MM.1S (cell line): ENCODE results near the gene STAT1.

ENCODE experiments used
- DNase-seq: peaks from one replicate; pipeline ENCODE4 v3.0.0-alpha.2; 2015
- H2AFZ ChIP-seq: fragments of 300-600 bp; sonication (generic); 2 replicates; pipeline ENCODE4 v1.6.0; 2016; ENCODE audit warnings: antibody characterized with exemption, low read length
- H3F3A ChIP-seq: fragments of 300-600 bp; sonication (generic); 2 replicates; pipeline ENCODE4 v1.6.1; 2016; ENCODE audit warnings: mild to moderate bottlenecking, antibody characterized with exemption, low read length, moderate library complexity, mixed read lengths; ENCODE audit not compliant: insufficient read depth
- H3K27ac ChIP-seq: fragments of 300-600 bp; sonication (generic); 2 replicates; pipeline ENCODE4 v1.5.1; 2016; ENCODE audit warnings: mild to moderate bottlenecking, low read length
- H3K27me3 ChIP-seq: fragments of 300-600 bp; sonication (generic); replicated peaks from 2 replicates; pipeline ENCODE4 v1.6.0; 2016; ENCODE audit warnings: low read length; ENCODE audit not compliant: insufficient read depth
- H3K36me3 ChIP-seq: fragments of 300-600 bp; sonication (generic); replicated peaks from 2 replicates; pipeline ENCODE4 v1.6.1; 2016; ENCODE audit warnings: mild to moderate bottlenecking, low read length, mixed read lengths; ENCODE audit not compliant: insufficient read depth
- H3K4me1 ChIP-seq: fragments of 300-600 bp; sonication (generic); 2 replicates; pipeline ENCODE4 v1.6.1; 2016; ENCODE audit warnings: low read length, mixed read lengths
- H3K4me2 ChIP-seq: fragments of 300-600 bp; sonication (generic); 2 replicates; pipeline ENCODE4 v1.6.0; 2016; ENCODE audit warnings: low read depth, low read length
- H3K4me3 ChIP-seq: fragments of 300-600 bp; sonication (generic); 2 replicates; pipeline ENCODE4 v1.5.1; 2016; ENCODE audit warnings: low read length, mixed read lengths
- H3K79me2 ChIP-seq: fragments of 300-600 bp; sonication (generic); 2 replicates; pipeline ENCODE4 v1.6.1; 2016; ENCODE audit warnings: mixed run types, low read length, mixed read lengths
- H3K9ac ChIP-seq: fragments of 300-600 bp; sonication (generic); 2 replicates; pipeline ENCODE4 v1.6.1; 2016; ENCODE audit warnings: low read length, mixed read lengths
- H3K9me2 ChIP-seq: fragments of 300-600 bp; sonication (generic); replicated peaks from 2 replicates; pipeline ENCODE4 v1.6.1; 2016; ENCODE audit warnings: mild to moderate bottlenecking, low read length, mixed read lengths; ENCODE audit not compliant: insufficient read depth
- H3K9me3 ChIP-seq: fragments of 300-600 bp; sonication (generic); replicated peaks from 2 replicates; pipeline ENCODE4 v1.6.1; 2016; ENCODE audit warnings: mild to moderate bottlenecking, low read length, mixed read lengths; ENCODE audit not compliant: insufficient read depth
- H4K20me1 ChIP-seq: fragments of 300-600 bp; sonication (generic); 2 replicates; pipeline ENCODE4 v1.6.1; 2016; ENCODE audit warnings: mild to moderate bottlenecking, low read length, moderate library complexity, mixed read lengths; ENCODE audit not compliant: insufficient read depth
- CTCF ChIP-seq: fragments of 300-600 bp; sonication (generic); IDR thresholded peaks from 2 replicates; pipeline ENCODE4 v1.5.1; 2016; ENCODE audit warnings: antibody characterized with exemption, low read length, mixed read lengths
- EZH2 ChIP-seq: fragments of 300-600 bp; sonication (generic); optimal IDR thresholded peaks from 2 replicates; pipeline ENCODE3; 2017; ENCODE audit warnings: low read depth, mild to moderate bottlenecking, antibody characterized with exemption, low read length, mixed read lengths
- EZH2phosphoT487 ChIP-seq: fragments of 300-600 bp; sonication (generic); IDR thresholded peaks from 2 replicates; pipeline ENCODE4 v1.6.1; 2018; ENCODE audit warnings: antibody characterized with exemption, low read length

Gene STAT1

GRCh38 chr2:191036363-191036762, 22.4 kb upstream of the STAT1 start:
- no peak for TF ChIP-seq CTCF
- TF ChIP-seq EZH2phosphoT487: no peak
- Histone ChIP-seq H3K9me3 (no peaks in the 10 kb centered on the region), H3K36me3 (no peaks in the 10 kb centered on the region), H2AFZ (no peak overlapping the region), H3K4me2 (no peak overlapping the region), H3F3A (no peaks in the 10 kb centered on the region), H3K9ac (no peak overlapping the region), H3K27me3 (no peaks in the 10 kb centered on the region), H3K27ac (no peak overlapping the region), H4K20me1 (no peaks in the 10 kb centered on the region), H3K9me2 (no peaks in the 10 kb centered on the region), H3K79me2 (no peaks in the 10 kb centered on the region), H3K4me1 (peaks cover 11% of the 10 kb centered on the region), H3K4me3 (no peak overlapping the region)
- DNase-seq: no peak

DNA sequence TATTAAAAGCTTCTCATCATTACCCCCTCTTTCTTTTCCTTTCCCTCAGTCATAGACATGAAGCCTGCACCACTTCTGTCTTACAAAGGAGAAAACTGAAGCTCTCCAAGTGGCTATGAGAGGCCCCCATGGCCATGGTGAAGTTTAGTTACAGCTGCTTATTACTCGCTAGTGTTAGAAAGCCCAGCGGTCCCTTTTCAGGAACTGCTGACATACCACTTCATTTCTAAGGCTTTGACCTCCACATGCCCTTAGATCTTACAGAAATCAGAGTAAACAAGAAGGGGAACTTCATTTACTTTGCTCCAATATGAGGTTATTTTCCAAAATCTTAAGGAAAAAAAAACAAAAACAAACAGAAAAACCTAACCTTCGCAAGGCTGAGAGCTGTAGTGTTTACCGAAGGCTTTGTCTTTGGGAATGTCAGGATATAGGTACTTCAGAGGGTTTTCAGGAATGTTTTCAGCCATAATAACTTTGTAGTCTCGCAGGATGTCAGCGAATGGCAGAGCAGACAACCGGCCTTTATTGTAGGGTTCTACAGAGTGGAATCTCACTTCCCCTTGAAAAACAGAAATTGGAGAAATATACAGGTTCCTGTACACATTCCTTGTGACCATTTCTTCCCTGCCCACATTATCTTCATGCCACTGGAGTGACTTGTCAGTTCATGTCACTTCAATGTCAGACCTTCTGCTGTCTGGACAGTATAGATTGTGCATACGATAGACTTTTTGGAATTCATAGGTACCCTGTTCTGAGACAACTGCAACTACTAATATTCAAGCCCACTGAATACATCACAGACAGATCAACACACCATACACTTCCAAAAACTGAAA, 18.8 kb upstream of the STAT1 start:
- Histone ChIP-seq H3K27ac (no peak overlapping the region), H3K79me2 (no peaks in the 10 kb centered on the region), H3F3A (no peaks in the 10 kb centered on the region), H3K4me3 (no peak overlapping the region), H3K4me2 (no peak overlapping the region), H3K9ac (no peak overlapping the region), H3K9me3 (no peaks in the 10 kb centered on the region), H3K36me3 (no peaks in the 10 kb centered on the region), H4K20me1 (no peaks in the 10 kb centered on the region), H3K27me3 (no peaks in the 10 kb centered on the region), H2AFZ (no peak overlapping the region), H3K4me1 (no peaks in the 10 kb centered on the region), H3K9me2 (no peaks in the 10 kb centered on the region)
- TF ChIP-seq EZH2 (no peak), CTCF (no peak)
- DNase-seq: no peak

- no peaks in the 10 kb centered on the region for H3K9me3 ChIP-seq
- no peak overlapping the region for H2AFZ ChIP-seq
- H3K4me3 ChIP-seq: no peak overlapping the region
- H3K4me1 ChIP-seq: no peaks in the 10 kb centered on the region
- no peaks in the 10 kb centered on the region for H3F3A ChIP-seq
- no peaks in the 10 kb centered on the region for H3K27me3 ChIP-seq
- H4K20me1 ChIP-seq: no peaks in the 10 kb centered on the region
- DNase-seq: no peak
- H3K36me3 ChIP-seq: no peaks in the 10 kb centered on the region
- H3K9me2 ChIP-seq: no peaks in the 10 kb centered on the region
- H3K79me2 ChIP-seq: no peaks in the 10 kb centered on the region
- H3K27ac ChIP-seq: no peak overlapping the region
- no peak overlapping the region for H3K4me2 ChIP-seq
- no peak for TF ChIP-seq CTCF
- no peak for TF ChIP-seq EZH2phosphoT487
- TF ChIP-seq EZH2: no peak
- H3K9ac ChIP-seq: no peak overlapping the region
Measured at GRCh38 chr2:191031256-191031655, 17.3 kb upstream of the STAT1 start.
